Type B pancreatic cell (in vitro differentiated cells): ENCODE results near the gene NACC2. TPM values are rescaled to one million over a fixed set of nuclear protein-coding genes. Genes with fewer than 3 reads are reported as not detected.
"Not testable (repeated sequence)": the region's sequence is repeated elsewhere in the genome, so short reads cannot be mapped to it uniquely, and the experiment has no call there.

Experiments used
- DNase-seq: peaks from one replicate; pipeline ENCODE4 v3.0.0; 2021; ENCODE audit warnings: mixed read lengths; ENCODE audit not compliant: unreplicated experiment; ENCODE audit errors: extremely low spot score
- H3K27ac Mint-ChIP-seq: 2 replicates; pipeline ENCODE4 v1.8.0; 2021; ENCODE audit warnings: mild to moderate bottlenecking, mixed read lengths
- H3K27me3 Mint-ChIP-seq: 2 replicates; pipeline ENCODE4 v1.8.0; 2021; ENCODE audit warnings: mixed read lengths
- H3K36me3 Mint-ChIP-seq: 2 replicates; pipeline ENCODE4 v1.8.0; 2021; ENCODE audit warnings: mixed read lengths
- H3K4me1 Mint-ChIP-seq: one replicate; pipeline ENCODE4 v1.8.0; 2021; ENCODE audit warnings: mixed read lengths; ENCODE audit not compliant: unreplicated experiment
- H3K4me3 Mint-ChIP-seq: 2 replicates; pipeline ENCODE4 v1.8.0; 2021; ENCODE audit warnings: mild to moderate bottlenecking, mixed read lengths
- H3K9me3 Mint-ChIP-seq: 2 replicates; pipeline ENCODE4 v1.8.0; 2021; ENCODE audit warnings: mixed read lengths
- total RNA-seq: library from RNA; stranded (reverse); gene quantifications from 2 replicates; pipeline ENCODE4 v1.2.1, GENCODE V29; 2021; ENCODE audit warnings: low replicate concordance
- TF ChIP-seq, protein P1 (sequence below): fragments of 200-600 bp; sonication (generic); conservative IDR thresholded peaks from 2 replicates; pipeline ENCODE4 v1.5.0; 2021; ENCODE audit warnings: antibody characterized with exemption, mild to moderate bottlenecking

NACC2 gene
- total RNA-seq, 1 donor from 2014 or later, result 9.3 TPM

DNA sequence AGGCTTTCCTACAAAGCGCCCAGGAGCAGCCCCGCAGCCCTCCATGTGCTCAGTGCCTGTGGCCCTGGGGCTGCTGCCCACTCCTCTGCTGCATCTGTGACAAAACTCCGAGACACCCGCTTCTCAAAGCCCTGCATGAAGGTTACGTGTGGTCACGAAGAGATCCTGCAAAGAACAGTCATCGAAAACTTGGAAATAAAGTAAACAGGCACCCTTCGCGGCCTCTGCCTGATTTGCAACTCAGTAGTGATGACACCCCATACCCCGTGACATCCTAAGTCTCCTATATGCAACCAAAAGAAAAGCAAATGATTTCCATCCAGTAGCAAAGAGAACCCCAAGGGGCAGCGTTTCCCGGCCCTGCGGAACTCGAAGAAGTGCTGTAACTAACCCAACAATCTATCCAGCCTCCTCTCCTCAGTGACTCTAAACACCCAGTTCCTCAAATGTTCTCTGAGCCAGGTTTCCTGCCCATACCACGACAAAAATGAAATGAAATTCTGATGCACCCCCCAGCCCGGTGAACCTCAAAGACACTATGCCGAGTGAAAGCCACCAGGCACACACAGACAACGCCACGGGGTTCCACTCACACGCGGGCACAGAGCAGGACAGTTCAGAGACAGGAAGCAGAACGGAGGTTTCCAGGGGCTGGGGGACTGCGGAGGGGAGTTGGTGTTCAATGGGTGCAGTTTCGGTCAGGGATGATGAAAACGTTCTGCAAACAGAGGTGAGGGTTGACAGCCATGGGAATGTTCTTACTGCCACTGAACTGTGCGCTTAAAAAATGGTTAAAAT lies 19.0 kb downstream of the NACC2 start:
- Mint-ChIP-seq H3K27ac (no peak overlapping the region), H3K9me3 (no peaks in the 10 kb centered on the region), H3K4me1 (no peaks in the 10 kb centered on the region), H3K36me3 (peaks cover 4% of the 10 kb centered on the region), H3K27me3 (no peaks in the 10 kb centered on the region), H3K4me3 (peak overlapping the region; percentile 60)
- TF ChIP-seq, protein P1, sequence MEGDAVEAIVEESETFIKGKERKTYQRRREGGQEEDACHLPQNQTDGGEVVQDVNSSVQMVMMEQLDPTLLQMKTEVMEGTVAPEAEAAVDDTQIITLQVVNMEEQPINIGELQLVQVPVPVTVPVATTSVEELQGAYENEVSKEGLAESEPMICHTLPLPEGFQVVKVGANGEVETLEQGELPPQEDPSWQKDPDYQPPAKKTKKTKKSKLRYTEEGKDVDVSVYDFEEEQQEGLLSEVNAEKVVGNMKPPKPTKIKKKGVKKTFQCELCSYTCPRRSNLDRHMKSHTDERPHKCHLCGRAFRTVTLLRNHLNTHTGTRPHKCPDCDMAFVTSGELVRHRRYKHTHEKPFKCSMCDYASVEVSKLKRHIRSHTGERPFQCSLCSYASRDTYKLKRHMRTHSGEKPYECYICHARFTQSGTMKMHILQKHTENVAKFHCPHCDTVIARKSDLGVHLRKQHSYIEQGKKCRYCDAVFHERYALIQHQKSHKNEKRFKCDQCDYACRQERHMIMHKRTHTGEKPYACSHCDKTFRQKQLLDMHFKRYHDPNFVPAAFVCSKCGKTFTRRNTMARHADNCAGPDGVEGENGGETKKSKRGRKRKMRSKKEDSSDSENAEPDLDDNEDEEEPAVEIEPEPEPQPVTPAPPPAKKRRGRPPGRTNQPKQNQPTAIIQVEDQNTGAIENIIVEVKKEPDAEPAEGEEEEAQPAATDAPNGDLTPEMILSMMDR, result no peak
- no peak for DNase-seq

DNA sequence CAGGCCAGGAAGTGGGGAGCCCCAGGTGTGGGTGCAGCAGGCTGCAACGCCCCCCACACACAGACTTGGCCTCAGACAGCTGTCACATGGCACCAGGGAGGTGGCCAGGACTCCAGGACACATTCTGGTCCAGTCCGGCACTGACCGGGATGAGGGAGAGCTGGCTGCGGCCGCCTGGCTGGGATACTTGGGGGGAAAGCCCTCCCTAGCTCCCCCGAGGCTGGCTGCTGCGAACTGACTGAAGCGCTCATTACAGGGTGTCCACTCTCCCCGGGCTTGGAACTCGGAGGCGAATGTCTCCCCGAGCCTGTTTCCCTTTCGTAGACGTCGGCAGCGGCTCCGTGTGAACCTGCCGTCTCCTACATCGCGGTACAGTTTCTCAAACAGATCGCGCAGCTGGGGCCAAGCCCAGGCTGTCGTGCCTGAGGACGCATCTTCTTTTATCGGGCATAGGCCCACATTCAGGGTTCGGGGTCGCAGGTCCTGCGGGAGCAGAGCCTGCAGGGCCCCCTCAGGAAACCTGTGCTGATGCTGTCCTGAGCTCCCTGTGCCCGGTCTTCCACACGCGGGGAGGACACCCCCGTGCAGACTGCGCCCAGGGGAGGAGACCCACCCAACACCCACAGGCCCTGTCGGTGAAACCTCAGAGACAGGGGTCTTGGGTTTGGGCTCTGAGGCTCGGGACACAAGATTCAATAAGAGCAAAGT lies 19.8 kb downstream of the NACC2 start:
- no peaks in the 10 kb centered on the region for H3K27me3 Mint-ChIP-seq
- no peak overlapping the region for H3K27ac Mint-ChIP-seq
- H3K9me3 Mint-ChIP-seq, result no peaks in the 10 kb centered on the region
- TF ChIP-seq, protein P1, result no peak
- no peaks in the 10 kb centered on the region for H3K4me1 Mint-ChIP-seq
- DNase-seq, result no peak
- H3K36me3 Mint-ChIP-seq, result peaks cover 4% of the 10 kb centered on the region
- H3K4me3 Mint-ChIP-seq, result no peak overlapping the region

DNA sequence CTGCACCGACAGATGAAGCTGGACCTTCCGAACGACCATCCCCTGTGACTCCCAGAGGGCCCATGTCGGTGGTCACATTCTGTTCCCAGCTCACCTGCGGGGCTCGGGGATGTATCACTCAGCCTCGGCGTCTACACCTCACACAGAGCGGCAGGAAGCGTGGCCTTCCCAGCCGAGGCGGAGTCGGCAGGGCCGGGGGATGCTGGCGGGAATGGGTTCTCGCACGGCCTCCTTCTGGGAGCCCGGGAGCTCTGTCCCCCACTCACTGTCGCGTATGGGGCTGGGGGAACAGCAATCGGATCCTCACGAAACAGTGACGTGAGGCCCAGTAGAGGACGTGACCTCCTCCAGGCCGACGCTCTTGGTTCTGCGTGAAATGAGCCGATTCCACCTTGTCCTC lies 20.4 kb downstream of the NACC2 start:
- no peak for DNase-seq
- no peaks in the 10 kb centered on the region for H3K9me3 Mint-ChIP-seq
- H3K27me3 Mint-ChIP-seq, result no peaks in the 10 kb centered on the region
- H3K4me1 Mint-ChIP-seq, result no peaks in the 10 kb centered on the region
- no peak overlapping the region for H3K27ac Mint-ChIP-seq
- peaks cover 4% of the 10 kb centered on the region for H3K36me3 Mint-ChIP-seq
- H3K4me3 Mint-ChIP-seq, result no peak overlapping the region
- TF ChIP-seq, protein P1, result no peak

DNA sequence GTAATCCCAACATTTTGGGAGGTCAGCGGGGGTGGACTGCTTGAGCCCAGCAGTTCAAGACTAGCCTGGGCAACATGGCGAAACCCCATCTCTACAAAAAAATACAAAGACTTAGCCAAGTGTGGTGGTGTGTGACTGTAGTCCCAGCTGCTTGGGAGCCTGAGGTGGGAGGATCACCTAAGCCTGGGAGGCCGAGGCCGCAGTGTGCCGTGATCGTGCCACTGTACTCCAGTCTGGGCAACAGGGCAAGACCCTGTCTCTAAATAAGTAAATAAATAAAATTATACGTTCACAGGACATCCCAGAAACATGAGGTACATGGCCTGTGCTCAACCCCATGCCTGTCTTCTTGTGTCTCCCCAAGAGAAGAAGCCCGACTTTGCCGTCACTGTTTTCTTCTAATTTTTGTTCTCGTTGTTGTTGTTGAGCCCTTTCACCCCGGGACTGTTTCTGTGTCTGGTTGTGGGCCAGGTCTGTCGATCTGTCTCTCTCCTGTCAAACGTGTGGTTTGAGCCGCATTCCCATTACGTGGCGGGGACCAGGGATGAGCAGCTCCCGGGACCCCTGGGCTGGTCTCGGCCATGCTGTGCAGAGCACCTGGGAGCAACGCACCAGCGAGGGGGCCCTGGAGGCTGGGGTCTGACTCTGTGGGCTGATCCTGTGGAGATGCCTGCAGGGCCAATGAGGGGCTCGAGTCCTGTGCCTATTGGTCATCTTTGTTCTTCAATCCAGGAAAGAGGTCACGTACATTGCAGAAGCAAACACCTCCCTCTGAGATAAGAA lies 32.2 kb downstream of the NACC2 start:
- no peak overlapping the region for H3K4me3 Mint-ChIP-seq
- no peaks in the 10 kb centered on the region for H3K9me3 Mint-ChIP-seq
- TF ChIP-seq, protein P1, result no peak
- no peaks in the 10 kb centered on the region for H3K4me1 Mint-ChIP-seq
- H3K27me3 Mint-ChIP-seq, result no peaks in the 10 kb centered on the region
- H3K36me3 Mint-ChIP-seq, result peaks cover 12% of the 10 kb centered on the region
- no peak overlapping the region for H3K27ac Mint-ChIP-seq
- DNase-seq, result no peak

DNA sequence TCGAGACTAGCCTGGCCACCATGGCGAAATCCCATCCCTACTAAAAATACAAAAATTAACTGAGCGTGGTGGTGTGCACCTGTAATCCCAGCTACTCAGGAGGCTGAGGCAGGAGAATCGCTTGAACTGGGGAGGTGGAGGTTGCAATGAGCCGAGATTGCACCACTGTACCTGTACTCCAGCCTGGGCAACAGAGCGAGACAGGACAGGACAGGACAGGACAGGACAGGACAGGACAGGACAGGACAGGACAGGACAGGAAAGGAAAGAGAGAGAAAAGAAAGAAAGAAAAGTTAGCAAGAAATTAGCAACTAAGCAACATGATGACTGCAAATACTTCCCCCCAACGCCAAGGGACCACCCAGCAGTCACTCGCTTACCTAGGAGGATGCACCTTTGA lies 33.2 kb downstream of the NACC2 start:
- not testable (repeated sequence) for H3K9me3 Mint-ChIP-seq, H3K27me3 Mint-ChIP-seq, H3K27ac Mint-ChIP-seq, DNase-seq, H3K4me1 Mint-ChIP-seq, H3K4me3 Mint-ChIP-seq
- H3K36me3 Mint-ChIP-seq, result peaks cover 10% of the 10 kb centered on the region
